HepG2 (cell line): Measurements from ENCODE around the gene SLC16A3. TPM values are rescaled to one million over a fixed set of nuclear protein-coding genes. Genes with fewer than 3 reads are reported as not detected.
A peak's percentile ranks its signal among the peaks of the same experiment; 100 is the strongest.

Experiments
- DMAP1 ChIP-seq: IDR thresholded peaks from 2 replicates; pipeline ENCODE4 v1.6.1; 2016
- ETV5 ChIP-seq: IDR thresholded peaks from 2 replicates; pipeline ENCODE4 v1.6.1; 2018; ENCODE audit warnings: missing biosample characterization, missing genetic modification reagents, inconsistent platforms, borderline replicate concordance
- GABPA ChIP-seq, 2 experiments: IDR thresholded peaks; 2 replicates each; pipeline ENCODE4 v1.6.1; 2011 to 2016; ENCODE audit warnings: low read depth in 2 of 2, low read length in 1 of 2, missing biosample characterization in 1 of 2, missing genetic modification characterization in 1 of 2
- ISL2 ChIP-seq: sonication (generic); formaldehyde crosslinking; IDR thresholded peaks from 2 replicates; pipeline ENCODE4 v1.5.0; 2020; ENCODE audit warnings: missing genetic modification reagents
- MATR3 ChIP-seq: sonication (generic); formaldehyde crosslinking; IDR thresholded peaks from 2 replicates; pipeline ENCODE4 v1.4.0; 2020; ENCODE audit warnings: missing genetic modification reagents
- NFKB2 ChIP-seq: sonication (generic); formaldehyde crosslinking; IDR thresholded peaks from 2 replicates; pipeline ENCODE4 v1.4.0; 2020; ENCODE audit warnings: missing genetic modification reagents, borderline replicate concordance
- PITX1 ChIP-seq: sonication (generic); formaldehyde crosslinking; IDR thresholded peaks from 2 replicates; pipeline ENCODE4 v1.5.1; 2020; ENCODE audit warnings: mild to moderate bottlenecking, missing genetic modification reagents
- RXRA ChIP-seq: sonication (generic); formaldehyde crosslinking; IDR thresholded peaks from 2 replicates; pipeline ENCODE4 v1.5.1; 2020; ENCODE audit warnings: missing genetic modification reagents
- SNAI1 ChIP-seq: sonication (generic); formaldehyde crosslinking; IDR thresholded peaks from 2 replicates; pipeline ENCODE4 v1.5.0; 2020; ENCODE audit warnings: mild to moderate bottlenecking, missing genetic modification reagents, borderline replicate concordance
- TCF7L2 ChIP-seq: IDR thresholded peaks from 2 replicates; pipeline ENCODE4 v1.6.1; 2011; ENCODE audit warnings: mild to moderate bottlenecking, low read depth, low read length, moderate library complexity
- ZNF160 ChIP-seq: sonication (generic); formaldehyde crosslinking; IDR thresholded peaks from 2 replicates; pipeline ENCODE4 v1.8.0; 2022; ENCODE audit warnings: mild to moderate bottlenecking, inconsistent platforms, missing genetic modification reagents
- ZNF350 ChIP-seq: sonication (generic); formaldehyde crosslinking; IDR thresholded peaks from 2 replicates; pipeline ENCODE4 v1.4.0; 2020; ENCODE audit warnings: mild to moderate bottlenecking, low read depth, missing genetic modification reagents, borderline replicate concordance
- ZNF546 ChIP-seq: sonication (generic); formaldehyde crosslinking; conservative IDR thresholded peaks from 2 replicates; pipeline ENCODE4 v1.8.1; 2023; ENCODE audit warnings: mild to moderate bottlenecking, missing genetic modification reagents
- ZNF792 ChIP-seq: IDR thresholded peaks from 2 replicates; pipeline ENCODE4 v1.6.1; 2016
- ZNF800 ChIP-seq: sonication (generic); formaldehyde crosslinking; IDR thresholded peaks from 2 replicates; pipeline ENCODE4 v1.4.0; 2020; ENCODE audit warnings: missing genetic modification reagents
- ZNF83 ChIP-seq: sonication (generic); formaldehyde crosslinking; IDR thresholded peaks from 2 replicates; pipeline ENCODE4 v1.4.0; 2020; ENCODE audit warnings: missing genetic modification reagents, mild to moderate bottlenecking, borderline replicate concordance
- polyA plus RNA-seq, 8 experiments: library from polyadenylated mRNA; depleted of rRNA in 3 of 8; stranded (reverse) in 7 of 8; unstranded in 1 of 8; fragments of >200 nt; fragmentation: Illumina TruSeq in 4 of 8; extraction: Trizol in 4 of 8; gene quantifications; 2 replicates each; pipeline versions ENCODE4 v1.2.1 to v1.2.3, GENCODE V29; 2011 to 2016; ENCODE audit warnings: low read depth in 4 of 8, missing spikeins in 1 of 8, mixed read lengths in 1 of 8; ENCODE audit not compliant: insufficient read depth in 1 of 8
- total RNA-seq, 5 experiments: library from RNA; depleted of rRNA; stranded (reverse); fragments of >200 nt; fragmentation: Illumina TruSeq; extraction: Trizol; gene quantifications; 2 replicates each; pipeline ENCODE4 v1.2.3, GENCODE V29; 2016; ENCODE audit warnings: low read depth in 1 of 5
- TF ChIP-seq, protein P1 (sequence below): sonication (generic); formaldehyde crosslinking; IDR thresholded peaks from 2 replicates; pipeline ENCODE4 v1.4.0; 2020; ENCODE audit warnings: mild to moderate bottlenecking, missing genetic modification reagents
- TF ChIP-seq, protein P2 (sequence below): sonication (generic); formaldehyde crosslinking; IDR thresholded peaks from 2 replicates; pipeline ENCODE4 v1.4.0; 2020; ENCODE audit warnings: missing genetic modification reagents, borderline replicate concordance
- TF ChIP-seq, protein P3 (sequence below): sonication (generic); formaldehyde crosslinking; IDR thresholded peaks from 2 replicates; pipeline ENCODE4 v1.5.0; 2020; ENCODE audit warnings: missing genetic modification reagents, mild to moderate bottlenecking, borderline replicate concordance
- TF ChIP-seq, protein P4 (sequence below): sonication (generic); formaldehyde crosslinking; IDR thresholded peaks from 2 replicates; pipeline ENCODE4 v1.4.0; 2020; ENCODE audit warnings: low read depth, mild to moderate bottlenecking, missing genetic modification reagents

SLC16A3 gene
- total and polyA plus RNA-seq, 2 of the 13 experiments (the other 11 are each of a cell fraction or from before 2014, with no cell fraction given), result 242 to 349 TPM

DNA sequence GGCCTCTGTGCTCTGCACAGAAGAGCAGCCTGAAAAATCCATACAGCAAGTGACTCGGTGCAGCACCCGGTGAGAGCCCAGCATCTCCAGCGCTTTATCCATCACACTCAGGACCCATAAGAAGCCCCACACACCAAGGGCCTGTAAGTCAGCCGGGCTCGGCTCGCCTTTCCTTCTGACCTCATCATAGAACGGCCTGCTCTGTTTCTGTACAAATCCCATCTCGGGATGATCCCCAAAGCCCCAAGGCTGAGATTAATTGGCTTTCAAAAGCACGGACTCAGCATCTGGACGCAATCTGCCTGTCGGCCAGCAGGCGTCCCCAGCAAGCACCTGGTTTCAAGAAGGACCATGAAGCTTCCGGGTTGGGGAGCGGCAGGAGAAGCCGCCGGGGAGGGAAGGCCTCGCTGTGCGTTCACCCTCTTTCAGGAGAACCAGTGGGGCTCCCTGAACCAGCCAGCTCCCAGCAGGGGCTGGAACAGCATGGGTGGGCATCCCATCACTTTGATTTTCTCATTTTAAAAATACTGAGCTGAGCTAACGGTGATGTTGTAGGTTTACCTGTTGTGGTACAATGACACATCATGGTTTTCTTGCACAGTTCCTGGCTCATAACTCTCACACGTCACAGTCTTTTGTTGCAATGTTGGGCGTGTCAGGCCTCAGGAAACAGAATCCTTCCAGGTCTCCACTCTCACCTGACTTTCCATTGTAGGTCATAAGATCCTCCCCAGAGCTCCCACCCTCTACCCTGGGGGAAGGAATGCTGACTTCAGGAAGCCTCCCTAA, 22.9 kb upstream of the SLC16A3 start (continued):
- TF ChIP-seq ZNF546 (CRISPR knock-in tag) (no peak), SNAI1 (CRISPR knock-in tag) (no peak), ZNF792 (peak; percentile 83; the same call in 1 of the 2 replicates), TCF7L2 (no peak), DMAP1 (CRISPR knock-in tag) (peak; percentile 57), MATR3 (no peak), ZNF800 (CRISPR knock-in tag) (0 out of 2 replicates have a peak, but pooled peaks have one; percentile 28), ZNF83 (CRISPR knock-in tag) (no peak), NFKB2 (CRISPR knock-in tag) (peak; percentile 65; the same call in 1 of the 2 replicates), ETV5 (CRISPR knock-in tag) (peak; percentile 82; the same call in 1 of the 2 replicates), GABPA (IDR thresholded peaks at IDR 0.05; ENCODE audit: low read depth, low read length) (no peak), GABPA (CRISPR knock-in tag; IDR thresholded peaks at IDR 0.05; ENCODE audit: low read depth) (peak; percentile 62), ZNF160 (CRISPR knock-in tag) (no peak), RXRA (CRISPR knock-in tag) (0 out of 2 replicates have a peak, but pooled peaks have one; percentile 66), PITX1 (CRISPR knock-in tag) (peak; percentile 41; the same call in 1 of the 2 replicates), ZNF350 (peak; percentile 66; the same call in 1 of the 2 replicates), ISL2 (no peak)
- TF ChIP-seq, protein P1, sequence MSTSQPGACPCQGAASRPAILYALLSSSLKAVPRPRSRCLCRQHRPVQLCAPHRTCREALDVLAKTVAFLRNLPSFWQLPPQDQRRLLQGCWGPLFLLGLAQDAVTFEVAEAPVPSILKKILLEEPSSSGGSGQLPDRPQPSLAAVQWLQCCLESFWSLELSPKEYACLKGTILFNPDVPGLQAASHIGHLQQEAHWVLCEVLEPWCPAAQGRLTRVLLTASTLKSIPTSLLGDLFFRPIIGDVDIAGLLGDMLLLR (CRISPR knock-in tag), result no peak
- TF ChIP-seq, protein P2, sequence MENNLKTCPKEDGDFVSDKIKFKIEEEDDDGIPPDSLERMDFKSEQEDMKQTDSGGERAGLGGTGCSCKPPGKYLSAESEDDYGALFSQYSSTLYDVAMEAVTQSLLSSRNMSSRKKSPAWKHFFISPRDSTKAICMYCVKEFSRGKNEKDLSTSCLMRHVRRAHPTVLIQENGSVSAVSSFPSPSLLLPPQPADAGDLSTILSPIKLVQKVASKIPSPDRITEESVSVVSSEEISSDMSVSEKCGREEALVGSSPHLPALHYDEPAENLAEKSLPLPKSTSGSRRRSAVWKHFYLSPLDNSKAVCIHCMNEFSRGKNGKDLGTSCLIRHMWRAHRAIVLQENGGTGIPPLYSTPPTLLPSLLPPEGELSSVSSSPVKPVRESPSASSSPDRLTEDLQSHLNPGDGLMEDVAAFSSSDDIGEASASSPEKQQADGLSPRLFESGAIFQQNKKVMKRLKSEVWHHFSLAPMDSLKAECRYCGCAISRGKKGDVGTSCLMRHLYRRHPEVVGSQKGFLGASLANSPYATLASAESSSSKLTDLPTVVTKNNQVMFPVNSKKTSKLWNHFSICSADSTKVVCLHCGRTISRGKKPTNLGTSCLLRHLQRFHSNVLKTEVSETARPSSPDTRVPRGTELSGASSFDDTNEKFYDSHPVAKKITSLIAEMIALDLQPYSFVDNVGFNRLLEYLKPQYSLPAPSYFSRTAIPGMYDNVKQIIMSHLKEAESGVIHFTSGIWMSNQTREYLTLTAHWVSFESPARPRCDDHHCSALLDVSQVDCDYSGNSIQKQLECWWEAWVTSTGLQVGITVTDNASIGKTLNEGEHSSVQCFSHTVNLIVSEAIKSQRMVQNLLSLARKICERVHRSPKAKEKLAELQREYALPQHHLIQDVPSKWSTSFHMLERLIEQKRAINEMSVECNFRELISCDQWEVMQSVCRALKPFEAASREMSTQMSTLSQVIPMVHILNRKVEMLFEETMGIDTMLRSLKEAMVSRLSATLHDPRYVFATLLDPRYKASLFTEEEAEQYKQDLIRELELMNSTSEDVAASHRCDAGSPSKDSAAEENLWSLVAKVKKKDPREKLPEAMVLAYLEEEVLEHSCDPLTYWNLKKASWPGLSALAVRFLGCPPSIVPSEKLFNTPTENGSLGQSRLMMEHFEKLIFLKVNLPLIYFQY, result peak; percentile 89
- TF ChIP-seq, protein P3, sequence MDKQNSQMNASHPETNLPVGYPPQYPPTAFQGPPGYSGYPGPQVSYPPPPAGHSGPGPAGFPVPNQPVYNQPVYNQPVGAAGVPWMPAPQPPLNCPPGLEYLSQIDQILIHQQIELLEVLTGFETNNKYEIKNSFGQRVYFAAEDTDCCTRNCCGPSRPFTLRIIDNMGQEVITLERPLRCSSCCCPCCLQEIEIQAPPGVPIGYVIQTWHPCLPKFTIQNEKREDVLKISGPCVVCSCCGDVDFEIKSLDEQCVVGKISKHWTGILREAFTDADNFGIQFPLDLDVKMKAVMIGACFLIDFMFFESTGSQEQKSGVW, result no peak
- TF ChIP-seq, protein P4, sequence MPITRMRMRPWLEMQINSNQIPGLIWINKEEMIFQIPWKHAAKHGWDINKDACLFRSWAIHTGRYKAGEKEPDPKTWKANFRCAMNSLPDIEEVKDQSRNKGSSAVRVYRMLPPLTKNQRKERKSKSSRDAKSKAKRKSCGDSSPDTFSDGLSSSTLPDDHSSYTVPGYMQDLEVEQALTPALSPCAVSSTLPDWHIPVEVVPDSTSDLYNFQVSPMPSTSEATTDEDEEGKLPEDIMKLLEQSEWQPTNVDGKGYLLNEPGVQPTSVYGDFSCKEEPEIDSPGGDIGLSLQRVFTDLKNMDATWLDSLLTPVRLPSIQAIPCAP (CRISPR knock-in tag), result no peak
